G401.6 (cell line): Measurements from ENCODE around the gene FREM3.
"Not testable (repeated sequence)": the region's sequence is repeated elsewhere in the genome, so short reads cannot be mapped to it uniquely, and the experiment has no call there.

Source experiments
- FAIRE-seq: peaks from 2 replicates; lab custom pipeline; 2012; peaks lifted over from hg19 to GRCh38; lab: Jason Lieb, UNC

The FREM3 gene

GRCh38 chr4:143700416-143701352, at the start of gene FREM3:
Gene FREM3 (minus strand): TSS chr4:143700675. CDS start chr4:143700675, 0 bp downstream.
- no peak for FAIRE-seq

GRCh38 chr4:143745874-143746273, 45.4 kb upstream of the FREM3 start:
- no peak for FAIRE-seq

GRCh38 chr4:143743591-143743990, 43.1 kb upstream of the FREM3 start:
- no peak for FAIRE-seq

GRCh38 chr4:143742834-143743233, 42.4 kb upstream of the FREM3 start:
- FAIRE-seq, result no peak

- no peak for FAIRE-seq
Measured at GRCh38 chr4:143736861-143737260, 36.4 kb upstream of the FREM3 start.

- FAIRE-seq, result not testable (repeated sequence)
Measured at GRCh38 chr4:143736061-143736460, 35.6 kb upstream of the FREM3 start.

GRCh38 chr4:143728166-143728565, 27.7 kb upstream of the FREM3 start:
- FAIRE-seq, result no peak

- FAIRE-seq, result no peak
Measured at GRCh38 chr4:143726714-143727113, 26.2 kb upstream of the FREM3 start.

GRCh38 chr4:143721317-143721716, 20.8 kb upstream of the FREM3 start:
- FAIRE-seq, result no peak

GRCh38 chr4:143718748-143719147, 18.3 kb upstream of the FREM3 start:
- FAIRE-seq, result not testable (repeated sequence)

- FAIRE-seq, result no peak
Measured at GRCh38 chr4:143713955-143714625, 13.6 kb upstream of the FREM3 start.

GRCh38 chr4:143713553-143713952, 13.1 kb upstream of the FREM3 start:
- FAIRE-seq, result no peak

GRCh38 chr4:143712155-143712550, 11.7 kb upstream of the FREM3 start:
- FAIRE-seq, result no peak

GRCh38 chr4:143711543-143712154, 11.2 kb upstream of the FREM3 start:
- FAIRE-seq, result no peak

GRCh38 chr4:143701365-143701764, 890 bp upstream of the FREM3 start:
- no peak for FAIRE-seq

- no peak for FAIRE-seq
Measured at GRCh38 chr4:143700046-143700415, 444 bp downstream of the FREM3 start.

- FAIRE-seq, result no peak
Measured at GRCh38 chr4:143699331-143700045, 987 bp downstream of the FREM3 start.

GRCh38 chr4:143693856-143694255, 6.6 kb downstream of the FREM3 start:
- FAIRE-seq, result no peak

- no peak for FAIRE-seq
Measured at GRCh38 chr4:143692241-143692640, 8.2 kb downstream of the FREM3 start.

GRCh38 chr4:143679434-143679833, 21.0 kb downstream of the FREM3 start:
- no peak for FAIRE-seq

GRCh38 chr4:143673629-143674028, 26.8 kb downstream of the FREM3 start:
- not testable (repeated sequence) for FAIRE-seq

- no peak for FAIRE-seq
Measured at GRCh38 chr4:143668930-143669552, 31.4 kb downstream of the FREM3 start.
